HepG2 (cell line): ENCODE measurements around the gene GAS5. TPM values are rescaled to one million over a fixed set of nuclear protein-coding genes. Genes with fewer than 3 reads are reported as not detected.

Experiments
- CHCHD3 ChIP-seq: sonication (generic); formaldehyde crosslinking; IDR thresholded peaks from 2 replicates; pipeline ENCODE4 v1.8.0; 2022; ENCODE audit warnings: mild to moderate bottlenecking, missing genetic modification reagents, moderate library complexity
- ETS1 ChIP-seq: sonication (generic); formaldehyde crosslinking; IDR thresholded peaks from 2 replicates; pipeline ENCODE4 v1.4.0; 2020; ENCODE audit warnings: missing genetic modification reagents
- ISL2 ChIP-seq: sonication (generic); formaldehyde crosslinking; IDR thresholded peaks from 2 replicates; pipeline ENCODE4 v1.5.0; 2020; ENCODE audit warnings: missing genetic modification reagents
- KDM4B ChIP-seq: sonication (generic); formaldehyde crosslinking; IDR thresholded peaks from 2 replicates; pipeline ENCODE4 v1.4.0; 2020; ENCODE audit warnings: missing genetic modification reagents
- NFAT5 ChIP-seq: sonication (generic); formaldehyde crosslinking; IDR thresholded peaks from 2 replicates; pipeline ENCODE4 v1.4.0; 2020; ENCODE audit warnings: missing genetic modification reagents
- PPARG ChIP-seq: conservative IDR thresholded peaks from 2 replicates; pipeline ENCODE4 v1.6.1; 2016; ENCODE audit warnings: missing biosample characterization, missing genetic modification reagents
- WIZ ChIP-seq: sonication (generic); formaldehyde crosslinking; IDR thresholded peaks from 2 replicates; pipeline ENCODE4 v1.5.1; 2020; ENCODE audit warnings: mild to moderate bottlenecking, missing genetic modification reagents
- ZNF709 ChIP-seq: sonication (generic); formaldehyde crosslinking; IDR thresholded peaks from 2 replicates; pipeline ENCODE4 v1.5.0; 2020; ENCODE audit warnings: mild to moderate bottlenecking, missing genetic modification reagents
- polyA plus RNA-seq, 8 experiments: library from polyadenylated mRNA; depleted of rRNA in 3 of 8; stranded (reverse) in 7 of 8; unstranded in 1 of 8; fragments of >200 nt; fragmentation: Illumina TruSeq in 4 of 8; extraction: Trizol in 4 of 8; gene quantifications; 2 replicates each; pipeline versions ENCODE4 v1.2.1 to v1.2.3, GENCODE V29; 2011 to 2016; ENCODE audit warnings: low read depth in 4 of 8, missing spikeins in 1 of 8, mixed read lengths in 1 of 8; ENCODE audit not compliant: insufficient read depth in 1 of 8
- total RNA-seq, 5 experiments: library from RNA; depleted of rRNA; stranded (reverse); fragments of >200 nt; fragmentation: Illumina TruSeq; extraction: Trizol; gene quantifications; 2 replicates each; pipeline ENCODE4 v1.2.3, GENCODE V29; 2016; ENCODE audit warnings: low read depth in 1 of 5
- TF ChIP-seq, protein P1 (sequence below): sonication (generic); formaldehyde crosslinking; IDR thresholded peaks from 2 replicates; pipeline ENCODE4 v1.4.0; 2020; ENCODE audit warnings: mild to moderate bottlenecking, missing genetic modification reagents
- TF ChIP-seq, protein P2 (sequence below): sonication (generic); formaldehyde crosslinking; IDR thresholded peaks from 2 replicates; pipeline ENCODE4 v1.4.0; 2020; ENCODE audit warnings: mild to moderate bottlenecking, missing genetic modification reagents
- TF ChIP-seq, protein P3 (sequence below): sonication (generic); formaldehyde crosslinking; IDR thresholded peaks from 2 replicates; pipeline ENCODE4 v1.5.1; 2020; ENCODE audit warnings: missing genetic modification reagents, mild to moderate bottlenecking, borderline replicate concordance
- TF ChIP-seq, protein P4 (sequence below): sonication (generic); formaldehyde crosslinking; IDR thresholded peaks from 2 replicates; pipeline ENCODE4 v1.9.0; 2022; ENCODE audit warnings: low read depth, missing genetic modification reagents
- TF ChIP-seq, protein P5 (sequence below): IDR thresholded peaks from 2 replicates; pipeline ENCODE4 v1.6.1; 2016; ENCODE audit warnings: missing genetic modification reagents, missing compliant biosample characterization

Gene GAS5
- total and polyA plus RNA-seq, 2 of the 13 experiments (the other 11 are each of a cell fraction or from before 2014, with no cell fraction given), result 352 to 738 TPM

DNA sequence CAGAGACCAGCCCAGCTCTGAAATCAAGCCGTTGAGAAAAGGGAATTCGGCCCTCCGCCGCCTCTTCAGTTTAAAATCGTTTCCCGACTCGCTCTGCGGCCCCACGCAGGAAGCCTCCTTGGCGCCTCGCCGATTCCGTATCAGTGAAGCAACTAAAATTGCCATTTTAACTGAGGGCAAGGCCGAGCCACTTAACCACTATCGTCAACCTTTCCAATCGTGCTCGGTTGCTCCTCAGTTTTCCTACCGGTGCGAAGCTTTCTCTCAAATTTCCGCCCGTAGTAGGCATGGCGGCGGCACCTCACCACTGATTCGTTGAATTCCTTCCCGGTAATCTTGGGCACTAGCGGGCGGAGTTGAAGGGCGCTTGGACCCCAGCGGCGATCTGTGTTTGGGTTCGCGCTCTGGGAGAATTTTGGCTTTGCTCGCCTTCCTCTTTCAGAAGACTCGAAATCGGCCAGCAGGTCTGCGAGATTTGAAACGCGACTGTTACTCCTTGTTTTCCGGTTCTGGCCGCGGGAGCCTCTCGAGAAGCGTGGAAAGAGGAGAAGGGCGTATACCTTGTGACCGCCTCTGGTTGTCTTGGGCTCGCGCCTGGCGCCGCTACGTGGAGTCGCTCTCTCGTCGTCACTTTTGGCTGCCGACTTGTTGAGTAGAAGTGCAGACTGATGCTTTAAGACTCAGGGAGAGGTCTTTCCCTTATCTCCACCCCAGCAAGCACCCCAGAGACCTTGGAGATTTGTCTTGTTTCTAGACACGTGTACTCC, 43.3 kb downstream of the GAS5 start, which contains the start of the genes CENPL and DARS2 (continued):
- TF ChIP-seq, protein P1, sequence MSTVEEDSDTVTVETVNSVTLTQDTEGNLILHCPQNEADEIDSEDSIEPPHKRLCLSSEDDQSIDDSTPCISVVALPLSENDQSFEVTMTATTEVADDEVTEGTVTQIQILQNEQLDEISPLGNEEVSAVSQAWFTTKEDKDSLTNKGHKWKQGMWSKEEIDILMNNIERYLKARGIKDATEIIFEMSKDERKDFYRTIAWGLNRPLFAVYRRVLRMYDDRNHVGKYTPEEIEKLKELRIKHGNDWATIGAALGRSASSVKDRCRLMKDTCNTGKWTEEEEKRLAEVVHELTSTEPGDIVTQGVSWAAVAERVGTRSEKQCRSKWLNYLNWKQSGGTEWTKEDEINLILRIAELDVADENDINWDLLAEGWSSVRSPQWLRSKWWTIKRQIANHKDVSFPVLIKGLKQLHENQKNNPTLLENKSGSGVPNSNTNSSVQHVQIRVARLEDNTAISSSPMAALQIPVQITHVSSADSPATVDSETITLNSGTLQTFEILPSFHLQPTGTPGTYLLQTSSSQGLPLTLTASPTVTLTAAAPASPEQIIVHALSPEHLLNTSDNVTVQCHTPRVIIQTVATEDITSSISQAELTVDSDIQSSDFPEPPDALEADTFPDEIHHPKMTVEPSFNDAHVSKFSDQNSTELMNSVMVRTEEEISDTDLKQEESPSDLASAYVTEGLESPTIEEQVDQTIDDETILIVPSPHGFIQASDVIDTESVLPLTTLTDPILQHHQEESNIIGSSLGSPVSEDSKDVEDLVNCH (CRISPR knock-in tag), result no peak
- TF ChIP-seq, protein P2, sequence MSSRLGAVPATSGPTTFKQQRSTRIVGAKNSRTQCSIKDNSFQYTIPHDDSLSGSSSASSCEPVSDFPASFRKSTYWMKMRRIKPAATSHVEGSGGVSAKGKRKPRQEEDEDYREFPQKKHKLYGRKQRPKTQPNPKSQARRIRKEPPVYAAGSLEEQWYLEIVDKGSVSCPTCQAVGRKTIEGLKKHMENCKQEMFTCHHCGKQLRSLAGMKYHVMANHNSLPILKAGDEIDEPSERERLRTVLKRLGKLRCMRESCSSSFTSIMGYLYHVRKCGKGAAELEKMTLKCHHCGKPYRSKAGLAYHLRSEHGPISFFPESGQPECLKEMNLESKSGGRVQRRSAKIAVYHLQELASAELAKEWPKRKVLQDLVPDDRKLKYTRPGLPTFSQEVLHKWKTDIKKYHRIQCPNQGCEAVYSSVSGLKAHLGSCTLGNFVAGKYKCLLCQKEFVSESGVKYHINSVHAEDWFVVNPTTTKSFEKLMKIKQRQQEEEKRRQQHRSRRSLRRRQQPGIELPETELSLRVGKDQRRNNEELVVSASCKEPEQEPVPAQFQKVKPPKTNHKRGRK (CRISPR knock-in tag), result no peak
- TF ChIP-seq KDM4B (CRISPR knock-in tag) (no peak), PPARG (CRISPR knock-in tag) (peak; percentile 14; the same call in 1 of the 2 replicates), WIZ (0 out of 2 replicates have a peak, but pooled peaks have one; percentile 29), ZNF709 (CRISPR knock-in tag) (peak; percentile 67), NFAT5 (no peak), ISL2 (no peak), ETS1 (CRISPR knock-in tag) (no peak), CHCHD3 (CRISPR knock-in tag) (no peak)
- TF ChIP-seq, protein P3, sequence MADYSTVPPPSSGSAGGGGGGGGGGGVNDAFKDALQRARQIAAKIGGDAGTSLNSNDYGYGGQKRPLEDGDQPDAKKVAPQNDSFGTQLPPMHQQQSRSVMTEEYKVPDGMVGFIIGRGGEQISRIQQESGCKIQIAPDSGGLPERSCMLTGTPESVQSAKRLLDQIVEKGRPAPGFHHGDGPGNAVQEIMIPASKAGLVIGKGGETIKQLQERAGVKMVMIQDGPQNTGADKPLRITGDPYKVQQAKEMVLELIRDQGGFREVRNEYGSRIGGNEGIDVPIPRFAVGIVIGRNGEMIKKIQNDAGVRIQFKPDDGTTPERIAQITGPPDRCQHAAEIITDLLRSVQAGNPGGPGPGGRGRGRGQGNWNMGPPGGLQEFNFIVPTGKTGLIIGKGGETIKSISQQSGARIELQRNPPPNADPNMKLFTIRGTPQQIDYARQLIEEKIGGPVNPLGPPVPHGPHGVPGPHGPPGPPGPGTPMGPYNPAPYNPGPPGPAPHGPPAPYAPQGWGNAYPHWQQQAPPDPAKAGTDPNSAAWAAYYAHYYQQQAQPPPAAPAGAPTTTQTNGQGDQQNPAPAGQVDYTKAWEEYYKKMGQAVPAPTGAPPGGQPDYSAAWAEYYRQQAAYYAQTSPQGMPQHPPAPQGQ (CRISPR knock-in tag), result no peak
- TF ChIP-seq, protein P4, sequence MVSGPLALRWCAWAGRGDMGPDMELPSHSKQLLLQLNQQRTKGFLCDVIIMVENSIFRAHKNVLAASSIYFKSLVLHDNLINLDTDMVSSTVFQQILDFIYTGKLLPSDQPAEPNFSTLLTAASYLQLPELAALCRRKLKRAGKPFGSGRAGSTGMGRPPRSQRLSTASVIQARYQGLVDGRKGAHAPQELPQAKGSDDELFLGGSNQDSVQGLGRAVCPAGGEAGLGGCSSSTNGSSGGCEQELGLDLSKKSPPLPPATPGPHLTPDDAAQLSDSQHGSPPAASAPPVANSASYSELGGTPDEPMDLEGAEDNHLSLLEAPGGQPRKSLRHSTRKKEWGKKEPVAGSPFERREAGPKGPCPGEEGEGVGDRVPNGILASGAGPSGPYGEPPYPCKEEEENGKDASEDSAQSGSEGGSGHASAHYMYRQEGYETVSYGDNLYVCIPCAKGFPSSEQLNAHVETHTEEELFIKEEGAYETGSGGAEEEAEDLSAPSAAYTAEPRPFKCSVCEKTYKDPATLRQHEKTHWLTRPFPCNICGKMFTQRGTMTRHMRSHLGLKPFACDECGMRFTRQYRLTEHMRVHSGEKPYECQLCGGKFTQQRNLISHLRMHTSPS (CRISPR knock-in tag), result no peak
- TF ChIP-seq, protein P5, sequence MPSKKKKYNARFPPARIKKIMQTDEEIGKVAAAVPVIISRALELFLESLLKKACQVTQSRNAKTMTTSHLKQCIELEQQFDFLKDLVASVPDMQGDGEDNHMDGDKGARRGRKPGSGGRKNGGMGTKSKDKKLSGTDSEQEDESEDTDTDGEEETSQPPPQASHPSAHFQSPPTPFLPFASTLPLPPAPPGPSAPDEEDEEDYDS (CRISPR knock-in tag), result peak; percentile 30; the same call in 1 of the 2 replicates
